HG02623 (cell line): ENCODE results near the gene NLGN3.

Experiments used
- ATAC-seq: cut with Tn5 transposase; IDR thresholded peaks from one replicate; pipeline ENCODE4 v1.9.1; 2021; ENCODE audit warnings: moderate library complexity; ENCODE audit not compliant: unreplicated experiment

The NLGN3 gene

DNA sequence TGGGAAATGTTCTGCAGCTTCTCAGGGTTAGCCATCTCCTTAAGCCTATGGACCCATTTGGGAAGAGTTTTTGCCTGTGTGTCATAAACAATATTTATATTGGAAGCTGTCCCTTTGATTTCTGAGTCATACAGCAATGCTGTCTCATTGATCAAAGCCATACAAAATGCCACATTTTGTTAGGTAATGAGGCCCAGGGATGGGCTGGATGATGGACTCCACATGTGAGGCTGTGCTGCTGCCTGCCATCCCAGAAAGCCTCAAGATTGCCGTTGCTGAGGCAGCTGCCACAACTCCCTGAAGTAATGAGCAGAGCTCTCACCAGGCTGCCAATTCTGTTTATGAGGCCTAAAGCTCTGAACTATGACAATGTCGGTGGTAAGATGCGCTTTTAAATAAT lies 66.2 kb downstream of the NLGN3 start:
- ATAC-seq = no peak

GRCh38 chrX:71212536-71212935 lies 67.9 kb downstream of the NLGN3 start:
- ATAC-seq = no peak

GRCh38 chrX:71214152-71214551 lies 69.5 kb downstream of the NLGN3 start:
- no peak for ATAC-seq

DNA sequence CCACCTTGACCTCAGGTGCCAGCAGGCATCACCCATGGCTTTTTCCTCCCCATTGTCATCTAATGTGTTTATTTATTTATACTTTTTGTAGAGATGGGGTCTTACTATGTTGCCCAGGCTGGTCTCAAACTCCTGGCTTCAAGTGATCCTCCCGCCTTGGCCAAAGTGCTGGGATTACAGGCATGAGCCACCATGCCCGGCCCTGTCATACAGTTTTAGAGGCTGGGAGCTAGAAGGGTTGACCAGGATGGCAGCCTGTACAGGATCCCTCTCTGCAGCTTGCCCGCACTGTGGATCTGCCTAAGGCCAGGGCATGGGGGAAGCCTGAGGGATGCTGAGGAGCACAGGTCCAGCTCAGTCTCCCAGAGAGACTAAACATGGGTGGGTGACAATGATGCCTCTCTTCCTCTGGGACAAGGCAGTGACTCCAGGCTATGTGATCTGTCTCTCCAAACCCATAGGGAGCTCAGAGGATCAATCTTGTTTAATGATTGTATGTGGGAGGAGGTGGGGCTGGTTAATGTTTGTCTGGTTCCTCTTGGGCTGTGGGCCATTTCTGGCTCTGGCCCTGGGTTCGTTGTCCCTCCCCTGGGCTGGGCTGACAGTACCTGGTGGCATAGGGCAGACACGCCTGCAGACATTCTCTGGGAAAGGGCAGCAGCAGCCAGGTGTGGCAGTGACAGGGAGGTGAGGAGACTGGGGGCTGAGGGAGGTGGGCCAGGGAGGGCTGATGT lies 70.1 kb downstream of the NLGN3 start:
- no peak for ATAC-seq

DNA sequence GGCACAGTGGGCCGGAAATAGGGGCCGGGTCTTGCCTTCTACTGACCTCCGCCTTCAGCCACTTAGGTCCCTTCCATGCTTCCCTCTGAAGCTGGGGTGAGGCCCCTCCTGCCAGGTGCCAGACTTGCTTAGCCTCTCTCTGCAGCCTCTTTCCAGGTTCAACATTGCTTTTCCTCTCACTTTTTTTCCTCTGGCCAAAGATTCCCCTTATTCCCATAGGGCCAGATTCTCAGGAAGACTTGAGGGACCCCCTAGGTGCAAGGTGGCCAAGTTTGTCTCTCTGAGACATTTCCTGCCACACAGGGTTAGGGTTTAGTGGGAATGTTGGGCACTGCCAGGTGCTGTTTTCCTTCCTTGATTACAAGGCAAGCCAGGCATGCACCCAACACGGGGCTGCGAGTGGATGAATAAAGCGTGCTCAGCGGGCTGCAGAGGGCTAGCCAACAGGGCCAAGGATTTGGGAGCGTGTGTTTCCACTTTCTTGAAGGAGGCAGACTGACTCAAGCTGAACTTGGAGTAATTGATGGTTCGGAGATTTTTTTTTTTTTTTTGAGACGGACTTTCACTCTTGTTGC lies 70.8 kb downstream of the NLGN3 start:
- no peak for ATAC-seq

DNA sequence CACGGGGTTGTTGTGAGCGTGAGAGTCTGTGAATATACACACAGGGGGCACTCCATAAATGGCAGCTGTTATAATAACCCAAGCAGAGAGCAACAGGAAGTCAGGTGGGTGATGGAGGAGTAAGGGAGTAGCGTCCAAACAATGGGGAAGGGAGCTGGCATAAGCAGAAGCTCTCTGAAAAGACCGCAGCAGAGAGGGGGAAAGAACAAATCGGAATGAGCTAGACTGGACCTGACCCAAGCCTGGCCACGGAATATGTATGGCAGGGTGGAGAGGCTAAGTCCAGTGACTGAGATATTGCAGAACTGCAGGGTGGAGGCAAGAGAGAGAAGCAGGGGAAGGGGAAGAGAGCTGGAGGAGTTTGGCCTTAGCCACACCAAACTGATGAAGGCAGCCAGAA lies 71.8 kb downstream of the NLGN3 start:
- no peak for ATAC-seq

DNA sequence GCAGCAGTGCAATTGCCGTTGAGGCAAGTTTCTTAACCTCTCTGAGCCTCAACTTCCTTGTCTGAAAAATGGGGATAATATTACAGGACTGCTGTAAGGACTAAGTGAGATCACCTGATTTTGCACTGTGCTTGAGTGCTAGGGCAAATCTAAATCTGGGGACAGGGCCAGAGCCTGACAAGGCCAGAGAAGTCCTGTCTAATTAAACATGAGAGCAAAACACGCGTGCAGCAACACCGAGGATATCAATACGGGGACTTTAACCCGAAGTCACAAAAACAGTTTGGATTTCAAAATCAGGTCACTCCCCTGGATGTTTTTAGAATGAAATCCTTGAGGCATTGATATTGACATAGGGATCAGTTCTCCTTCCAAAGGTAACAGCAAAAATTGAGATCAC lies 72.7 kb downstream of the NLGN3 start:
- no peak for ATAC-seq
